ENCODE data around the gene PDCD11.

PDCD11 gene

GRCh38 chr10:103491729-103492364 lies 95.4 kb downstream of the PDCD11 start (continued):
- TF ChIP-seq AEBP2 (tag by site-specific recombination; IDR thresholded peaks at IDR 0.05; ENCODE audit: borderline replicate concordance) (no peak), ZNF121 (tag by site-specific recombination; IDR thresholded peaks at IDR 0.05) (no peak), ZNF555 (tag by site-specific recombination; conservative IDR thresholded peaks at IDR 0.05) (no peak), ZNF692 (tag by site-specific recombination; IDR thresholded peaks at IDR 0.05) (peak; percentile 72; the same call in 1 of the 2 replicates), ZNF184 (tag by site-specific recombination; IDR thresholded peaks at IDR 0.05) (no peak), BCL11A (tag by site-specific recombination; IDR thresholded peaks at IDR 0.05; ENCODE audit: low read depth) (peak; percentile 43; the same call in 1 of the 2 replicates), ZNF26 (tag by site-specific recombination; IDR thresholded peaks at IDR 0.05) (no peak), ZNF2 (tag by site-specific recombination; IDR thresholded peaks at IDR 0.05) (0 out of 2 replicates have a peak, but pooled peaks have one; percentile 31), ZNF544 (tag by site-specific recombination; IDR thresholded peaks at IDR 0.05) (no peak), ZNF548 (tag by site-specific recombination; IDR thresholded peaks at IDR 0.05) (no peak), INSM2 (tag by site-specific recombination; IDR thresholded peaks at IDR 0.05) (no peak), TSHZ1 (tag by site-specific recombination; IDR thresholded peaks at IDR 0.05; ENCODE audit: borderline replicate concordance) (peak; percentile 53; the same call in 1 of the 2 replicates), ZBTB44 (tag by site-specific recombination; IDR thresholded peaks at IDR 0.05) (no peak), ZBTB26 (tag by site-specific recombination; optimal IDR thresholded peaks at IDR 0.05) (peak; percentile 26), ZFP69B (tag by site-specific recombination; IDR thresholded peaks at IDR 0.05) (no peak; the same call in 1 of the 2 replicates), ZNF560 (tag by site-specific recombination; IDR thresholded peaks at IDR 0.05; ENCODE audit: borderline replicate concordance) (no peak), ZNF266 (tag by site-specific recombination; IDR thresholded peaks at IDR 0.05; ENCODE audit: low read depth) (no peak), ZNF239 (tag by site-specific recombination; IDR thresholded peaks at IDR 0.05) (no peak), SP2 (tag by site-specific recombination; IDR thresholded peaks at IDR 0.05) (no peak), ZIC2 (tag by site-specific recombination; IDR thresholded peaks at IDR 0.05) (no peak; the same call in 1 of the 2 replicates), ZNF776 (tag by site-specific recombination; IDR thresholded peaks at IDR 0.05; ENCODE audit: borderline replicate concordance) (no peak)
